HUES64 (cell line): ENCODE measurements around the gene SMIM27. TPM values are rescaled to one million over a fixed set of nuclear protein-coding genes. Genes with fewer than 3 reads are reported as not detected.
"Not testable (repeated sequence)": the region's sequence is repeated elsewhere in the genome, so short reads cannot be mapped to it uniquely, and the experiment has no call there.

Source experiments
- H3K27ac ChIP-seq: 2 replicates; pipeline ENCODE4 v1.7.0; 2013; ENCODE audit warnings: low read depth, low read length, inconsistent platforms
- H3K27me3 ChIP-seq: 2 replicates; pipeline ENCODE4 v1.6.1; 2013; ENCODE audit warnings: mild to moderate bottlenecking, low read length; ENCODE audit not compliant: insufficient read depth
- H3K36me3 ChIP-seq: 2 replicates; pipeline ENCODE4 v1.6.1; 2013; ENCODE audit warnings: mild to moderate bottlenecking, low read length; ENCODE audit not compliant: insufficient read depth
- H3K4me1 ChIP-seq: 2 replicates; pipeline ENCODE4 v1.6.1; 2013; ENCODE audit warnings: mild to moderate bottlenecking, low read length, moderate library complexity; ENCODE audit not compliant: insufficient read depth
- H3K4me3 ChIP-seq: 2 replicates; pipeline ENCODE4 v1.5.1; 2013; ENCODE audit warnings: mild to moderate bottlenecking, low read length, moderate library complexity
- H3K9ac ChIP-seq: 2 replicates; pipeline ENCODE4 v1.6.1; 2013; ENCODE audit warnings: mild to moderate bottlenecking, low read depth, low read length
- H3K9me3 ChIP-seq: 2 replicates; pipeline ENCODE4 v1.6.1; 2013; ENCODE audit warnings: low read depth, low read length; ENCODE audit not compliant: insufficient read depth
- WGBS: fragments of 150-250, 120-280 bp; methylation state at CpG from one replicate; pipeline ENCODE4 v1.1.7; 2013; ENCODE audit warnings: missing lambda C conversion rate; 5-methylcytosine and 5-hydroxymethylcytosine counted together
- polyA plus RNA-seq, 2 experiments: library from polyadenylated mRNA; stranded (reverse); fragments of 50-300 nt; gene quantifications; one replicate each; pipeline ENCODE4 v1.2.3, GENCODE V29; 2013

The SMIM27 gene, protein sequence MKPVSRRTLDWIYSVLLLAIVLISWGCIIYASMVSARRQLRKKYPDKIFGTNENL
- polyA plus RNA-seq (2013, experiment 1 of 2), result 15.1 TPM
- 26.6 TPM for polyA plus RNA-seq (2013, experiment 2 of 2)

DNA sequence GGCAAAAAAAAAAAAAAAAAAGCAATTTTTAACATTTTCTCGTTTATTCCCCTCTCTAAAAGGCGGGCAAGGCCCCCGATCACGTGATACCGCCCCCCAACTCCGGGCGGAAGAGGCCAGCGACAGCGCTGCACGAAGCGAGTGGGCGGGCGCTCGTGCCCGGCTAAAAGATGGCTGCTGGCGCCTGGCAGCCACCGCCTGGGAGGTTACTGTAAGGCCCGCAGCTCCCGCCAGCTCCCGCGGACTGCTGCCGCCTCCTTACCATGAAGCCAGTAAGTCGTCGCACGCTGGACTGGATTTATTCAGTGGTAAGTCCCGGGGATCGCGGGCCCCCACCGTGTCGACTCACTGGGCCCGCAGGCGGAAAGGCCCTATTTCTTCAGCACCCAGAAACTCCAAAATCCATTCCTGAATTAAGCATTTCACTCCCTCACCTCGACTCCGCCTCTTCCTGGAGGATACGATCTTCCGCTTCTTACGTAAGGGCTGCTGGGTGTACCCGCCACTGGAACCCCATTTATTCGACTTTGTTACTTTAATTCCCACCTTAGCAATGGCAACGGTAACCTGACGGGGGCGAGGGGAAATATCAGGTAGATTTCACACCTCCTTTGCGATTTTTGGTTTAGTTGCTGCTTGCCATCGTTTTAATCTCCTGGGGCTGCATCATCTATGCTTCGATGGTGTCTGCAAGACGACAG is at the start of gene SMIM27, which contains the start of gene TOPORS:
Gene SMIM27, plus strand, starts transcription at position 156 of the 701 bp plus-strand sequence. Its CDS starts 108 bp downstream, at position 264.
Gene TOPORS, minus strand, starts transcription at position 415 of the 701 bp plus-strand sequence. Its CDS starts 150 bp downstream, at position 265.
- H3K27ac ChIP-seq, result peak within 1 kb of the TSS; percentile 98

DNA sequence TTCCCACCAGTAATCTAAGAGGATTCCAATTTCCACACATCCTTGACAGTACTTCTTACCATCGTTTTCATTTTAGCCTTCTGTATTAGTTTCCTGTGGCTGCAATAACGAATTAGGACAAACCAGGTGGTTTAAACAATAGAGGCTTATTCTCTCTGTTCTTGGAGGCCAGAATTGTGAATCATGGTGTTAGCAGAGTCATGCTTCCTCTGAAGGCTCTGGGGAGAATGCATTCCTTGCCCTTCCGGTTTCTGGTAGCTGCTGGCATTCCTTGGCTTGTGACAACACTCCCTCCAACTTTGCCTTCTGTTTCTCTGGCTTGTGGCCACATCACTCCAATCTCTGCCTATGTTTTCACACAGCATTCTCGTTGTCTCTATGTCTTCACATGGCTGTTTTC is 49.7 kb upstream of the SMIM27 start:
- no peak overlapping the region for H3K9ac ChIP-seq
- no peak overlapping the region for H3K27ac ChIP-seq
- no peaks in the 10 kb centered on the region for H3K27me3 ChIP-seq
- WGBS, result 86% methylated on average over 3 of the region's 4 CpGs
- H3K36me3 ChIP-seq, result peaks cover 14% of the 10 kb centered on the region
- H3K9me3 ChIP-seq, result no peaks in the 10 kb centered on the region
- no peaks in the 10 kb centered on the region; the same call in 1 of the 2 replicates for H3K4me1 ChIP-seq
- no peak overlapping the region for H3K4me3 ChIP-seq

More for the DNA sequence above, at the start of gene SMIM27, which contains the start of gene TOPORS:
- peak within 1 kb of the TSS; percentile 96 for H3K9ac ChIP-seq
- H3K4me1 ChIP-seq, result peaks cover 7% of the 10 kb centered on the region; the same call in 1 of the 2 replicates
- H3K4me3 ChIP-seq, result peak within 1 kb of the TSS; percentile 86
- no peaks in the 10 kb centered on the region for H3K27me3 ChIP-seq
- WGBS, result under 1% methylated on average over 46 of the region's 46 CpGs
- no peaks in the 10 kb centered on the region for H3K9me3 ChIP-seq
- H3K36me3 ChIP-seq, result peaks cover 6% of the 10 kb centered on the region; the same call in 1 of the 2 replicates

DNA sequence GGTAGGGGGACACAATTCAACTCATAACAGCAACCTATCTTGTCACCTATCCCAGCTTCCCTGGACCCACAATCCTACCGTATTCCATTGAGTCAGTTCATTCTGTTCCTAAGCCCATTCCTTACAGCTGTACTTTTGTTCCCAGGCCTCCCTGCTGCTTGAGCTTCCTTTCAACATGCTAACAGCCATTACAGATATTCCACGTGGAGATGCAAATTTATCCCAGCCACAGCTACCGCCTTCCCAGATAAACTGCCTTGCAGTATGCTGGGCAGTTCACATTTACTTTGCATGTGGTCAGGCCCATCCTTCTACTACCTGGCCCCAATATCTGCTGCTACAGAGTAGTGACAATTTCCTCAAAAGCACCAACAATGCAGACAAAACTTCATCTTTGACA is 49.1 kb upstream of the SMIM27 start:
- 62% methylated on average over 3 of the region's 3 CpGs for WGBS
- Histone ChIP-seq H3K27me3 (no peaks in the 10 kb centered on the region), H3K9ac (no peak overlapping the region), H3K27ac (no peak overlapping the region), H3K9me3 (no peaks in the 10 kb centered on the region), H3K4me1 (no peaks in the 10 kb centered on the region; the same call in 1 of the 2 replicates), H3K36me3 (peaks cover 12% of the 10 kb centered on the region), H3K4me3 (no peak overlapping the region)

DNA sequence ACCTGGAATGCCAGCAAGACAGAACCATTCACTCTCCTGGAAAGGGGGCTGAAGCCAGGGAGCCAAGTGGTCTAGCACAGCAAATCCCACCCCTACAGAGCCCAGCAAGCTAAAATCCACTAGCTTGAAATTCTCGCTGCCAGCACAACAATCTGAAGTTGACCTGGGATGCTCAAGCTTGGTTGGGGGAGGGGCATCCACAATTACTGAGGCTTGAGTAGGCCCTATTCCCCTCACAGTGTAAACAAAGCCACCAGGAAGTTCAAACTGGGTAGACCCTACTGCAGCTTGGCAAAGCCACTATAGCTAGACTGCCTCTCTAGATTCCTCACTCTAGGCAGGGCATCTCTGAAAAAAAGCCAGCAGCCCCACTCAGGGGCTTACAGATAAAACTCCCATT is 43.4 kb upstream of the SMIM27 start:
- Histone ChIP-seq H3K9ac (no peak overlapping the region), H3K4me1 (peaks cover 5% of the 10 kb centered on the region; the same call in 1 of the 2 replicates), H3K9me3 (no peaks in the 10 kb centered on the region), H3K27me3 (no peaks in the 10 kb centered on the region), H3K4me3 (no peak overlapping the region), H3K27ac (no peak overlapping the region), H3K36me3 (no peaks in the 10 kb centered on the region)
- WGBS, result 38% methylated on average over 1 of the region's 1 CpG

DNA sequence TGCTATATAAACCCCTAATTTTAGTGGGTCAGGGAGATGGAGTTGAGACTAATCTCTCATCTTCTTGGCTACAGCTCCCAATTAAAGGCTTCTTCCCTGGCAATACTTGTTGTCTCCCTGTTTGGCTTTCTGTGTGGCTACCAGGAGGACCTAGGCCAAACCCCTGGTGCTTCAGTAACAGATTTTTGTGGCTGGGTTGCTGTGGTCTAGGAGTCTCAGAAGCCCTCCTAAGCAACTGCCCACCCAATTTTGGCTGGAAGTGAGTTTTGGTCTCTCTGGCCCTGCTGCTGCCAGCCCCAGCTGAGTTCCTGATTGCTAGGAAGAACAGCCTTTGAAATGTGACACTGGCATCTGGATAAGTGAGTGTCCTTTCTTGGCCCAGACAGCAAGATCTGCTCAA is 35.9 kb upstream of the SMIM27 start:
- peaks cover 3% of the 10 kb centered on the region; the same call in 1 of the 2 replicates for H3K36me3 ChIP-seq
- H3K9ac ChIP-seq, result no peak overlapping the region
- H3K9me3 ChIP-seq, result peaks cover 48% of the 10 kb centered on the region
- no peaks in the 10 kb centered on the region for H3K4me1 ChIP-seq
- no peak overlapping the region for H3K27ac ChIP-seq
- H3K27me3 ChIP-seq, result no peaks in the 10 kb centered on the region
- H3K4me3 ChIP-seq, result no peak overlapping the region

DNA sequence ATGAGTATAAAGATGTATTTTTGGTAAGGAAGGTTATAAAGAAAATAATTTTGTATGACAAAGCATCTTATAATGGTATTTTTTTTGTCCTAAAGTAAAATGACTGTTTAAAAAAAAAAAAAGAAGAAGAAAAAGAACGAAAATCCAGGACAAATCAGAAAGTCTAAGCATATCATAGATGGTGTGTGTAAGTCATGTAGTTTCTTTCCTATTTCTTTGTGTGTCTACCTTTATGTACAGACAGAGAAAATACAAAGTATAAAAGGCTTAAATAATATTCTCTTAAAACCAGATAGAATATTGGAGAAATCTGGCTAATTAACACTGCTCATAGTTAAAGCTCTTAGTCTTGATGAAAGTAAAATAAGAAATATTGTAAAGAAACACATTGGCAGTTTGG is 33.9 kb upstream of the SMIM27 start:
- H3K36me3 ChIP-seq, result peaks cover 3% of the 10 kb centered on the region; the same call in 1 of the 2 replicates
- no peak overlapping the region for H3K27ac ChIP-seq
- no peaks in the 10 kb centered on the region for H3K27me3 ChIP-seq
- no peak overlapping the region for H3K4me3 ChIP-seq
- no peak overlapping the region for H3K9ac ChIP-seq
- H3K4me1 ChIP-seq, result no peaks in the 10 kb centered on the region
- 100% methylated on average over 1 of the region's 1 CpG for WGBS
- peaks cover 52% of the 10 kb centered on the region for H3K9me3 ChIP-seq

DNA sequence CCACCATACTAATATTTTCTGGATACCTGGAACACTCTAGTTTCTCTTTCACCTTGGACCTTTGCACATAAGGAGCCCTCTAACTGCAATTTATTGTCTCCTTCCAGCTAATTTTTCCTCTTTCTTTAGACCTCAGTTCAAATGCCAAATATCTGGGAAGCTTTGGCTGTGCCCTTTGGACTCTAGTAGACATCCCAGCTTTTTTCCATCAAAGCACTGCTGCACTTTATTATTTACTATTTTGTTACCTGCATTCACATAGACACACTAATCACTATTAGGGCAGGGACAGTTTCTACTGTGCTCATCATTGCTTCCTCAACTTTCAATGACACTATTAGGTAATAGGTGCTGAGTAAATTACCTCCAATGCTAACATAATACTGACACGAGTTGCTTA is 28.2 kb upstream of the SMIM27 start:
- no peak overlapping the region for H3K4me3 ChIP-seq
- no peak overlapping the region for H3K27ac ChIP-seq
- H3K9ac ChIP-seq, result no peak overlapping the region
- WGBS, result no CpG with 5 or more reads among the region's 1 CpG
- H3K36me3 ChIP-seq, result 0 out of 2 replicates have a peak, but pooled peaks cover 2% of the 10 kb centered on the region
- peaks cover 7% of the 10 kb centered on the region; the same call in 1 of the 2 replicates for H3K4me1 ChIP-seq
- H3K27me3 ChIP-seq, result no peaks in the 10 kb centered on the region
- H3K9me3 ChIP-seq, result peaks cover 23% of the 10 kb centered on the region

DNA sequence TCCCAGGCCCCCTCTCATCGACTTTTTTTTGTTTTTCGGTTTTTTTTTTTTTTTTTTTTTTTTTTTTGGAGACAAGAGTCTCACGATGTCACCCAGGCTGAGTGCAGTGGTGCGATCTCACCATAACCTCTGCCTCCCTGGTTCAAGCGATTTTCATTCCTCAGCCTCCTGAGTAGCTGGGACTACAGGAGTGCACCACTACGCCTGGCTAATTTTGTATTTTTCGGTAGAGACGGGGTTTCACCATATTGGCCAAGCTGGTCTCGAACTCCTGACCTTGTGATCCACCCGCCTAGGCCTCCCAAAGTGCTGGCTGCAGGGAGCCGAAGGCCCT is 27.6 kb upstream of the SMIM27 start:
- peaks cover 17% of the 10 kb centered on the region for H3K9me3 ChIP-seq
- not testable (repeated sequence) for H3K4me3 ChIP-seq, H3K36me3 ChIP-seq, H3K9ac ChIP-seq, H3K27ac ChIP-seq, H3K27me3 ChIP-seq, H3K4me1 ChIP-seq
- 92% methylated on average over 11 of the region's 11 CpGs for WGBS

DNA sequence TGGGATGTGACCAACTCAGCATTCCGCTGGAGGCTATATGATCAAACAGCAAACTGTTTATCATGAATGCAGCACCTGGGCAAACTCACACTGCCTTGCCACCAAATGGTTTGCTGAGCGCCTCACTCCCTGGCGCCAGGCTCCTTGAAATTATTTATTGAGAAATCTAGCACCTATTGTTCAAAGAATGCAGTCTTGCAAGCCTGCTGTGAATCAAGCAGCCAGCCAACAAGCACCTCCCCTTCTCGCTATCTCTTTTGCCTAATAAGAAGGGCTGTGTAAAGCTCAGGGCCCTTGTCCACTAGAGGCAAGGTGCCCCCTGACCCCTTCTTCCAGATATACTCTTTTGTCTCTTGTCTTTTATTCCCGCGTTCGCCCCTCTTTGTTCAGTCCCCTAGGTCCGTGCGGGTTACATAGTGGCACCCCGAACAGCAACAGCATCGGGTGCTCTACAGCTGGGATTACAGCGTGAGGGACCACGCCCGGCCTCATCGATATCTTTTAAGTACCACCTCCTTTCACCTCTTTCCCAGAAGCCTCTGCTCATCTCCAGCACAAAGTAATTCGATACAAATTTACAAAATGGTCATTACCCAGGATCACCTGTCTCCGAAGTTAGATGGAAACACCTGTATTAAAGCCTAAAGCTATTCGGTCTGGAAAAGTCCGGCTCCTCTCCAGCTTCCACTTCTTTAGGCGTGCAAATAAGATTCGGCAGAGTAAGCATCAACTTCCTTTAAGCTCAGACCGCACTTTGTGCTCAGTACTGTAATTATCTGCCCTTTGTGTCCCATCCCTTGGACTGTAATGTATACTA is 27.0 kb upstream of the SMIM27 start:
- Histone ChIP-seq H3K4me3 (peak overlapping the region; percentile 95), H3K4me1 (peaks cover 7% of the 10 kb centered on the region; the same call in 1 of the 2 replicates), H3K27me3 (no peaks in the 10 kb centered on the region), H3K36me3 (no peaks in the 10 kb centered on the region), H3K9me3 (peaks cover 11% of the 10 kb centered on the region), H3K27ac (no peak overlapping the region), H3K9ac (peak overlapping the region; percentile 78; the same call in 1 of the 2 replicates)
- WGBS, result 83% methylated on average over 22 of the region's 22 CpGs

DNA sequence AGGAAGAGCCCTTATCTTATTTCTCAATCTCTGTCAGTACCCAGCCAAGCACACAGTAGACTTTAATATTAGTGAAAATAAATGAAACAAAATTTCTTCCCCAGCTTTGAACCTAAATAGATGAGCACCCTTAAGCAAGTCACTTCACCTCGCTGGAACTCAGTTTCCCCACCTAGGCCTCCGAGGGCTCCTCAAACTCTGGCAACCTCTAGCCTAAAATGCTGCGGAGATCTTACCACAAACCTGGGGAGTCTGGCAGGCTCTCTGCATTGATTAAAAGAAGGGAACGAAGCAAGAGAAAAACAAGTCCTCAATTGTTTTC is 26.5 kb upstream of the SMIM27 start:
- Histone ChIP-seq H3K36me3 (no peaks in the 10 kb centered on the region), H3K9me3 (peaks cover 6% of the 10 kb centered on the region), H3K27me3 (no peaks in the 10 kb centered on the region), H3K27ac (peak overlapping the region; percentile 39; the same call in 1 of the 2 replicates), H3K4me3 (peak overlapping the region; percentile 95), H3K9ac (peak overlapping the region; percentile 78), H3K4me1 (peaks cover 7% of the 10 kb centered on the region; the same call in 1 of the 2 replicates)
- WGBS, result 23% methylated on average over 4 of the region's 4 CpGs
